ENCODE data around the gene LRFN3.
"Not testable (repeated sequence)": the region's sequence is repeated elsewhere in the genome, so short reads cannot be mapped to it uniquely, and the experiment has no call there.

Gene LRFN3

DNA sequence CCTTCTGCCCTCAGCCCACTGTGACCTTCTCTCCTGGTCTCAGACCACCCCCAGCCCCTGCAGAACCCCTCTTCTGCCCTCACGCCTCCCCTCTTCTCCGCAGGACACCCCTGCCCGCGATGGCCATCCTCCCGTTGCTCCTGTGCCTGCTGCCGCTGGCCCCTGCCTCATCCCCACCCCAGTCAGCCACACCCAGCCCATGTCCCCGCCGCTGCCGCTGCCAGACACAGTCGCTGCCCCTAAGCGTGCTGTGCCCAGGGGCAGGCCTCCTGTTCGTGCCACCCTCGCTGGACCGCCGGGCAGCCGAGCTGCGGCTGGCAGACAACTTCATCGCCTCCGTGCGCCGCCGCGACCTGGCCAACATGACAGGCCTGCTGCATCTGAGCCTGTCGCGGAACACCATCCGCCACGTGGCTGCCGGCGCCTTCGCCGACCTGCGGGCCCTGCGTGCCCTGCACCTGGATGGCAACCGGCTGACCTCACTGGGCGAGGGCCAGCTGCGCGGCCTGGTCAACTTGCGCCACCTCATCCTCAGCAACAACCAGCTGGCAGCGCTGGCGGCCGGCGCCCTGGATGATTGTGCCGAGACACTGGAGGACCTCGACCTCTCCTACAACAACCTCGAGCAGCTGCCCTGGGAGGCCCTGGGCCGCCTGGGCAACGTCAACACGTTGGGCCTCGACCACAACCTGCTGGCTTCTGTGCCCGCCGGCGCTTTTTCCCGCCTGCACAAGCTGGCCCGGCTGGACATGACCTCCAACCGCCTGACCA lies 3.3 kb downstream of the LRFN3 start:
- no peak for DNase-seq

GRCh38 chr19:35940078-35940775 lies 4.1 kb downstream of the LRFN3 start:
- DNase-seq: no peak

GRCh38 chr19:35940839-35941238 lies 4.7 kb downstream of the LRFN3 start:
- DNase-seq: no peak

DNA sequence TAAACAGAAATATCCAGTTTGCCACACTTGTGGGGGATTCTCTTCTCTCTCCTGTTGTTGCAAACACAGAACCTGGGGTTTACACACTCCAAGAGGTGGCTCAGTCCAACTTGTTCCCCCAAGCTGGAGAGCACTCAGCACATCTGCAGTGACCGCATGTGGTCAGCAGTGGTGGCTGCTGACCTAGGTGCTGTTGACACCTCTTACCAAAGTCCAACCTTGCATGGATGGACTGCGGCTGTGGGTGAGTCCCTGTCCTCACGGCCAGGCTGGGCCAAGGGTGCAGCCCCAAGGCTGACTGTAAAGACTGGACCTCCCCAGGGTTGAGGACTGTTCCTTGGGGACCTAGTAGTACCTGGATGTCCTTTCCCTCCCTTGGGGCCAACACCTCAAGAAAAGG lies 6.1 kb downstream of the LRFN3 start:
- no peak for DNase-seq

- no peak for DNase-seq
These were observed 7.4 kb downstream of the LRFN3 start for GRCh38 chr19:35943321-35944301.

DNA sequence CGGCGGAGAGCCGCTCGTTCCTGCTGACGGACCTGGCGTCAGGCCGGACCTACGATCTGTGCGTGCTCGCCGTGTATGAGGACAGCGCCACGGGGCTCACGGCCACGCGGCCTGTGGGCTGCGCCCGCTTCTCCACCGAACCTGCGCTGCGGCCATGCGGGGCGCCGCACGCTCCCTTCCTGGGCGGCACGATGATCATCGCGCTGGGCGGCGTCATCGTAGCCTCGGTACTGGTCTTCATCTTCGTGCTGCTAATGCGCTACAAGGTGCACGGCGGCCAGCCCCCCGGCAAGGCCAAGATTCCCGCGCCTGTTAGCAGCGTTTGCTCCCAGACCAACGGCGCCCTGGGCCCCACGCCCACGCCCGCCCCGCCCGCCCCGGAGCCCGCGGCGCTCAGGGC lies 8.4 kb downstream of the LRFN3 start:
- DNase-seq: no peak

GRCh38 chr19:35945121-35945790 lies 9.1 kb downstream of the LRFN3 start:
- no peak for DNase-seq

DNA sequence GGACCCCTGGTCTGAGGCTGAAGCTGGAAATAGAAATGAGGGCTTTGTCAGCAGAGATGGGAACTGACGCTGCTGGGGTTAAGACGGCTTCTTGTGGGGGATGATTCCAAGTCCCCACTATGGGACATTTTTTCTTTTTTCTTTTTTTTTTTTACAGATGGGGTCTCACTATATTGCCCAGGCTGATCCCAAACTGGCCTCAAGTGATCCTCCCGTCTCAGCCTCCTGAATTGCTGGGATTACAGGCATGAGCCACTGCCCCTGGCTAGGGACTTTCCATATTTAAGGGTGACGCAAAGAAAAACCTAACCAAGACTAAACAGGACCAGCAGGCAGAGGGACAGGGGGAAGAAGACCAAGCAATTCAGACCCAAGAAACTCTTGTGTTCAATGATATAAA lies 10.0 kb downstream of the LRFN3 start:
- DNase-seq: no peak

DNA sequence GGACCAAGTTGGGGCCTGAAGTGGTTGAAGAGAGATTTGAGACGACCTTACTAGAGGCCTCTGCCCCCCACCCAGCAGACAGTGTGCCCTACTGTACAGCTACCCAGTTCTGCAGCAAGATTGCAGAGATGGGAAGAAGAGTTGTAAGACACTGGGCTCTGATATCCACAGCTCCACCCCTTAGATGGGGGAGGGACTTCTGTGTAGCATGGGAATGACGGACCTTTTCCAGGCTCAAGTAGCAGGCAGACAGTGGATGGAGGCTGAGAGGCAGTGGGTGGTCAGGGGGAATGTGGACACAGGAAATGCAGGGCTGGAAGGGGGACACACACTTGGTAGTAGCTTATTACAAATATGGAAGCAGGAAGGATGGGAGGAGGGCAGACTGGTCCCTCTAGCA lies 13.0 kb downstream of the LRFN3 start:
- no peak for DNase-seq

DNA sequence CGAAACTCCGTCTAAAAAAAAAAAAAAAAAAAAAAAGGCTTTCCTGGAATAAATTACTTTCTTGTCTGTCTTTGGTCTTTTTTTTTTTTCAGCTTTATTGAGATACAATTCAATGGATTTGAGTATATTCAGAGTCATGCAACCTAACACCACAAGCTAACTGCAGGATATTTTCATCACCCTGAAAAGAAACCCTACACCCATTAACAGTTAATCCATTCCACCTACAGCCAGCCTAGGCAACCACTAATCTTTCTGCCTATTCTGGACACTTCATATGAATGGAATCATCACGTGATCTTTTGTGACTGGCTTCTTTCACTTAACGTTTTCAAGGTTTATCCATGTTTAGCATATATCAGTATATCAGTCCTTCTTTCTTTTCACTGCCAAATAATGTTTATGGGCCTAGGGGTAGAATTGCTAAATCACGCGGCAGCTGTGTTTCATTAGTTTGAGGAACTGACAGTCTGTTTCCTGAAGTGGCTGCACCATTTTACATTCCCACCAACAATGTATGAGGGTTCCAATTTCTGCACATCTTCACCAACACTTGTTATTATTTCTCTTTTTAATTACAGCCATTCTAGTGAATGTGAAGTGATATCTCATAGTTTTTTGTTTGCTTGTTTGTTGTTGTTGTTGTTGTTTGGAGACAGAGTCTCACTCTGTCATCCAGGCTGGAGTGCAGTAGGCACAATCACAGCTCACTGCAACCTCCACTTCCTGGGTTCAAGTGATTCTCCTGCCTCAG lies 19.9 kb downstream of the LRFN3 start:
- no peak for DNase-seq

GRCh38 chr19:35957411-35957810 lies 21.2 kb downstream of the LRFN3 start:
- not testable (repeated sequence) for DNase-seq

DNA sequence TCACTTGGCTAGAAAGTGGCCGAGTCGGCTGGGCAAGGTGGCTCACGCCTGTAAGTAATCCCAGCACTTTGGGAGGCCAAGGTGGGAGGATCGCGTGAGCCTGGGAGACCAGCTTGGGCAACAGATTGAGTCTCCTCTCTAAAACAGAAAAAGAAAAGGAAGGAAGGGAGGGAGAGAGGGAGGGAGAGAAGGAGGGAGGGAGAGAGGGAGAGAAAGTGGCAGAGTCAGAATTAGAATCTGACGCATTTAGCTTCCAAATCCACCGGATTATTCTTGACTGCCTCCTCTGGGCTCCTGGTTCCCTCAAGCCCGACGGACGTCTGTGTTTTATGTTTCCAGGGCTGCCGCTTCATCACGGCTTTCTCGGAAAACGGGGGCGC lies 22.5 kb downstream of the LRFN3 start:
- DNase-seq: no peak

DNA sequence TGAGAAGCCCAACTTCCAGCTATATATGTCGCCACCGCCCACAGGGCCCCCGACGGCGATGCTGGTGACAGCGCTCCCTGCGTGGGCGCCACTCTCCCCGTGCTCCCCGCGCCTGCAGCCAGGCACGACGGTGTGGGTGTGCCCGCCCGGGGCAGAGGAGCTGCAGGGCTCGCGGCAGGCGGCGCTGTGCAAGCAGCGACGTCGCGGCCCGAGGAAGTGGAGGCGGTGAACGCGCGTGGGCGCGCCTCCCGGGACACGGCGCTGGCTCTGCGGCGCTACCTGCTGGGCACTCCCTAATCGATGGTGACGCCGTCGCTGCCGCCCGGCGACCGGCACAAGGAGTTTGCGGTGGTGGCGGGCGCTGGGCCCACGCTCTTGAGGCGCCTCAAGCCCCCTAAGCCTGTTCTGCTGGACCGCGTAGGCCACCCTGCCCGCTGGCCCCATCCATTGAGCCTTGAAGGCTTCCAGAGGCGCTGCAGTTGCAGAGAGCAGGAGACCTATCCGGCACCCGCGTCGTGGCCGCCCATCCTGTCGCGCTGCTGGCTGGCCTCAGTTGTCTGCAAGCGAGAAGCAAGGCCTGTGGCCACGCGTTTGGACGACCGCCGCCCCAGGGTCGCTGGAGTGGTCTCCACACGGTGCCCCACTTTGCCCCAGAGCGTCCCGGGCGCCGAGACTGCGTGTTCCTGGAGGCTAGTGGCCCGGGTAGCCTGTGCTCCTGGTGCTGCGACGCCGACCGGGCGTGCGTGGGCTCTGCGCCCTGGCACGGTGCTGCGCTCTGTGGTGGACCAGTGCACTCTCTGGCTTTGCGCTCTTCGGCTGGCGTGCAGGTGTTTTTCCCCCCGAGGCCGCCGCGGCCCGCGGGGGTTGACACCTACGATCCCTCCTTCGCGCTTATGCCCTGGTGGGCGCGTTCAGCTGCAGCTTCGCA lies 23.1 kb downstream of the LRFN3 start:
- DNase-seq: no peak

- no peak for DNase-seq
These were observed 23.8 kb downstream of the LRFN3 start for GRCh38 chr19:35959968-35960320.

GRCh38 chr19:35960432-35960972 lies 24.3 kb downstream of the LRFN3 start:
- no peak for DNase-seq

DNA sequence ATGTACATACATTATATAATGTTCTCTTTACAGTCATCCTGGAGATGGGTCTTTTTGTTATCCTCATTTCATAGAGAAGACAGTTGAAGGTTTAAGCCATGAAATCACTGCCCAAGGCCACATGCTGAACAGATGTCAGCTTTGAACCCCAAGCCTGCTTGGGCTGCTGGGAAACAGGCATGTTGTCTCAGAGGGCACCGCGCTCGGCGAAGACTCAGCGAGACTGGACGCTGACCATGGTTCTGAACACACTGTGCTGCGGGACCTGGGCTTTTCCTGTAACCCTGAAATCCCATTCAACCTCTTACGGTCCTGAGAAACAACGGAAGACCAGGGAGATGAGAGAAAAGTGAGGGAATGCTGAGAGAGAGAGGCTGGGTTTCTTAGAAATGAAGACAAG lies 27.3 kb downstream of the LRFN3 start:
- peak; percentile 42 for DNase-seq

DNA sequence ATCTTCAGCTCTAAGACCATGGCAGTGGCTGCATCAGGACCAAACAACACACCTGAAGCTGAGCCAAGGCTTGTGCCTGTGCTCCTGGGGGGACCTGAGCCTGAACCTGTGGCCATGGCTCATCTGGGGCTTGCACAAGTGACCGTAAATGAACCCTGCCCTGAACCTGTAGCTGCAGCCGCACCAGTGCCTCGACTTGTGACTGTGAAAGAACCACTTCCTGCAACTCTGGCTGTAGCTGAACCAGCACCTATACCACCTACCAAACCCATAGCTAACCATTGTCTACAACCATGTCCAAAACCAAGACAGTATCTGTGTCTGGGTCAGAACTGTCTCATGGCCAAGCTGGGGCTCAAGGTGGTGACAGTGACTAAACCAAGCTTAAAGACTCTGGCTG lies 30.6 kb downstream of the LRFN3 start:
- DNase-seq: no peak

- DNase-seq: no peak
These were observed 37.3 kb downstream of the LRFN3 start for GRCh38 chr19:35973487-35973886.

- peak; percentile 24 for DNase-seq
These were observed 39.5 kb downstream of the LRFN3 start for GRCh38 chr19:35975608-35976214.
